ENCODE results near the gene MOGAT3. TPM values are rescaled to one million over a fixed set of nuclear protein-coding genes. Genes with fewer than 3 reads are reported as not detected.

The MOGAT3 gene
- total and polyA plus RNA-seq, 7 experiments from 2014 or later = not detected

GRCh38 chr7:101225650-101226049 lies 24.8 kb upstream of the MOGAT3 start:
- H3K27ac Mint-ChIP-seq = no peak overlapping the region
- CTCF ChIA-PET = no interaction called here
- POLR2A ChIA-PET = no interaction called here

GRCh38 chr7:101223528-101223927 lies 22.7 kb upstream of the MOGAT3 start:
- Mint-ChIP-seq H3K27ac (no peak overlapping the region), H3K27me3 (no peaks in the 10 kb centered on the region), H3K9me3 (no peaks in the 10 kb centered on the region), H3K36me3 (peaks cover 0 to 23% (median 7%) of the 10 kb centered on the region in 5 donors), H3K4me3 (no peak overlapping the region), H3K4me1 (peaks cover 16 to 34% (median 28%) of the 10 kb centered on the region in 7 donors)
- H3K4me1 ChIP-seq (ENCODE audit: control insufficient read depth in 2 of 2, insufficient read depth in 2 of 2, low read length in 2 of 2) = peaks cover 5 to 6% of the 10 kb centered on the region in 2 donors
- H3K4me3 ChIP-seq (ENCODE audit: low read length) = no peak overlapping the region
- intact Hi-C loops (cut with micrococcal nuclease) = no loop called here
- POLR2A ChIA-PET = no interaction called here
- no peak for DNase-seq
- H3K9me3 ChIP-seq (ENCODE audit: control insufficient read depth in 2 of 3, low read length in 3 of 3) = no peaks in the 10 kb centered on the region
- CTCF ChIA-PET = no interaction called here
- ATAC-seq = no peak
- no peaks in the 10 kb centered on the region for H3K27me3 ChIP-seq (ENCODE audit: control insufficient read depth in 2 of 2, insufficient read depth in 2 of 2, low read length in 2 of 2)
- peaks cover 0 to 54% (median 12%) of the 10 kb centered on the region in 3 experiments for H3K36me3 ChIP-seq (ENCODE audit: control insufficient read depth in 2 of 3, insufficient read depth in 3 of 3, low read length in 3 of 3)
- H3K27ac ChIP-seq (ENCODE audit: low read depth, low read length) = no peak overlapping the region

More at GRCh38 chr7:101225650-101226049, 24.8 kb upstream of the MOGAT3 start:
- Mint-ChIP-seq H3K9me3 (no peaks in the 10 kb centered on the region), H3K36me3 (peaks cover 0 to 25% (median 11%) of the 10 kb centered on the region in 5 donors), H3K4me1 (peaks cover 1 to 19% (median 16%) of the 10 kb centered on the region in 7 donors), H3K27me3 (no peaks in the 10 kb centered on the region), H3K4me3 (no peak overlapping the region)
- no peaks in the 10 kb centered on the region for H3K9me3 ChIP-seq (ENCODE audit: control insufficient read depth in 2 of 3, low read length in 3 of 3)
- H3K4me3 ChIP-seq (ENCODE audit: low read length) = no peak overlapping the region
- no peak overlapping the region for H3K27ac ChIP-seq (ENCODE audit: low read depth, low read length)
- peaks cover 0 to 65% (median 12%) of the 10 kb centered on the region in 3 experiments for H3K36me3 ChIP-seq (ENCODE audit: control insufficient read depth in 2 of 3, insufficient read depth in 3 of 3, low read length in 3 of 3)
- H3K27me3 ChIP-seq (ENCODE audit: control insufficient read depth in 2 of 2, insufficient read depth in 2 of 2, low read length in 2 of 2) = no peaks in the 10 kb centered on the region
- no peak for ATAC-seq
- no peaks in the 10 kb centered on the region for H3K4me1 ChIP-seq (ENCODE audit: control insufficient read depth in 2 of 2, insufficient read depth in 2 of 2, low read length in 2 of 2)
- DNase-seq = no peak
- intact Hi-C loops (cut with micrococcal nuclease) = no loop called here

DNA sequence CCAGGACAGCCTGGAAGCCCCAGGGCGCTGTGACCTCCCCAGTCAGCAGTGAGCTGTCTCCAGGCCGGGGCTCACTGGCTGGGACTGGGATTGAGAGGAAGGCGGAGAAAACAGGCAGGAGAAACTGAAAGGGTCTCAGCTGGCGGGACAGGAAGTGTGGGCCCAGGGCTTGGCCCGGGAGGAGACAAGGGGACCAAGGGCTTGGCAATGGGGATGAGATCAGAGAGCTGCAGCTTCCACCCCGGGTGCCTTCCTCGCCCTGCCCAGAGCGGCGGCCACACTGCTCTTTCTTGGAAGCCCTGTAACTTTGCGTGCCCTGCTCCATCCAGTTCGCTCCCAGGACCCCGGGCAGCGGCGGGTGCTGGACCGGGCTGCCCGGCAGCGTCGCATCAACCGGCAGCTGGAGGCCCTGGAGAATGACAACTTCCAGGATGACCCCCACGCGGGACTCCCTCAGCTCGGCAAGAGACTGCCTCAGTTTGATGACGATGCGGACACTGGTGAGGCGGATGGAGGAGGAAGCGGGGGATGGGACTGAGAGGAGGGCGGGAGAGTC lies 21.5 kb upstream of the MOGAT3 start:
- Mint-ChIP-seq H3K36me3 (peaks cover 0 to 23% (median 7%) of the 10 kb centered on the region in 5 donors), H3K9me3 (no peaks in the 10 kb centered on the region), H3K27me3 (no peaks in the 10 kb centered on the region), H3K27ac (no peak overlapping the region), H3K4me3 (no peak overlapping the region), H3K4me1 (peaks cover 18 to 41% (median 34%) of the 10 kb centered on the region in 7 donors)
- ATAC-seq = no peak
- DNase-seq = no peak
- Histone ChIP-seq H3K4me1 (ENCODE audit: control insufficient read depth in 2 of 2, insufficient read depth in 2 of 2, low read length in 2 of 2) (peaks cover 8% of the 10 kb centered on the region in 2 donors), H3K4me3 (ENCODE audit: low read length) (no peak overlapping the region), H3K27ac (ENCODE audit: low read depth, low read length) (no peak overlapping the region), H3K27me3 (ENCODE audit: control insufficient read depth in 2 of 2, insufficient read depth in 2 of 2, low read length in 2 of 2) (no peaks in the 10 kb centered on the region), H3K36me3 (ENCODE audit: control insufficient read depth in 2 of 3, insufficient read depth in 3 of 3, low read length in 3 of 3) (peaks cover 0 to 54% (median 12%) of the 10 kb centered on the region in 3 experiments), H3K9me3 (ENCODE audit: control insufficient read depth in 2 of 3, low read length in 3 of 3) (no peaks in the 10 kb centered on the region)
- ChIA-PET POLR2A (interaction anchor here (0.7 to 1.3 kb wide), 2 partner anchors 8 to 11 kb away, joined by 4 read pairs; no protein-coding TSS in a partner anchor), CTCF (interaction anchor here (0.8 kb wide), 1 partner anchor 22 kb away, joined by 3 read pairs; no protein-coding TSS in a partner anchor)
- intact Hi-C loops (cut with micrococcal nuclease) = no loop called here

DNA sequence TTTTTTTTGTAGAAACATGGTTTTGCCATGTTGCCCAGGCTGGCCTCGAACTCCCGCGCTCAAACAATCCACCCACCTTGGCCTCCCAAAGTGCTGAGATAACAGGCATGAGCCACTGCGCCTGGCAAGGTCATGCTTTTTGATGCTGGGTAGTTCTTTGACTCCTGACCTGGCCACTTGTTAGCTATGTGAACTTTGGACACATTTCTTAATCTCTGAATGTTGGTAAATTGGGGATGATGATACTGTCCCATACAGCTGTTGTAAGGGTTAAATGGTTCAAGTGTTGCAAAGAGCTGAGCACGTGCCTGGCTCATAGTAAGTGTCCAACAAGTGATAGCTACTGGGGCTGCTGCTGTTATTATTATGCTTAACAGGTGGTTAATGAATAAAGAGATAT lies 19.5 kb upstream of the MOGAT3 start:
- DNase-seq = no peak
- Histone ChIP-seq H3K27me3 (ENCODE audit: control insufficient read depth in 2 of 2, insufficient read depth in 2 of 2, low read length in 2 of 2) (no peaks in the 10 kb centered on the region), H3K27ac (ENCODE audit: low read depth, low read length) (no peak overlapping the region), H3K4me3 (ENCODE audit: low read length) (no peak overlapping the region), H3K36me3 (ENCODE audit: control insufficient read depth in 2 of 3, insufficient read depth in 3 of 3, low read length in 3 of 3) (peaks cover 0 to 44% (median 10%) of the 10 kb centered on the region in 3 experiments), H3K4me1 (ENCODE audit: control insufficient read depth in 2 of 2, insufficient read depth in 2 of 2, low read length in 2 of 2) (peaks cover 15% of the 10 kb centered on the region in 2 donors), H3K9me3 (ENCODE audit: control insufficient read depth in 2 of 3, low read length in 3 of 3) (no peaks in the 10 kb centered on the region)
- Mint-ChIP-seq H3K9me3 (no peaks in the 10 kb centered on the region), H3K36me3 (peaks cover 0 to 28% (median 7%) of the 10 kb centered on the region in 5 donors), H3K27ac (peak overlapping the region in 1 of 9 donors; percentile 13), H3K27me3 (no peaks in the 10 kb centered on the region), H3K4me1 (peaks cover 27 to 53% (median 46%) of the 10 kb centered on the region in 7 donors), H3K4me3 (peak overlapping the region in 8 of 10 donors; percentile 8 to 64 (median 50))
- ATAC-seq = no peak
- ChIA-PET CTCF (no interaction called here), POLR2A (interaction anchor here (1.0 to 1.8 kb wide), 3 partner anchors 21 to 29 kb away, joined by 3 to 5 read pairs (median 4); no protein-coding TSS in a partner anchor)
- intact Hi-C loops (cut with micrococcal nuclease) = no loop called here

GRCh38 chr7:101218236-101219125 lies 17.6 kb upstream of the MOGAT3 start:
- intact Hi-C loops (cut with micrococcal nuclease) = loop anchor here (1.0 to 5.0 kb wide), 9 partner anchors 26 to 1144 kb away; partner anchors contain the start of genes AP1S1 (in 2 of the 2), IFT22 (in 2 of the 2), VGF (in 2 of the 2) and MEPCE (in 1 of the 2)

More at GRCh38 chr7:101218236-101219125, 17.6 kb upstream of the MOGAT3 start:
- POLR2A ChIA-PET = interaction anchor here (0.6 to 3.2 kb wide), 16 partner anchors 8 to 1016 kb away, joined by 3 to 61 read pairs (median 5); partner anchors contain the start of genes FBXO24, FIS1, IFT22 and LRCH4
- peak overlapping the region; percentile 89 to 97 (median 96) for H3K4me3 Mint-ChIP-seq
- Histone ChIP-seq H3K27me3 (ENCODE audit: control insufficient read depth in 2 of 2, insufficient read depth in 2 of 2, low read length in 2 of 2) (no peaks in the 10 kb centered on the region), H3K9me3 (ENCODE audit: control insufficient read depth in 2 of 3, low read length in 3 of 3) (no peaks in the 10 kb centered on the region), H3K4me3 (ENCODE audit: low read length) (peak overlapping the region; percentile 70), H3K36me3 (ENCODE audit: control insufficient read depth in 2 of 3, insufficient read depth in 3 of 3, low read length in 3 of 3) (peaks cover 0 to 32% (median 0%) of the 10 kb centered on the region in 3 experiments), H3K4me1 (ENCODE audit: control insufficient read depth in 2 of 2, insufficient read depth in 2 of 2, low read length in 2 of 2) (peaks cover 15% of the 10 kb centered on the region in 2 donors), H3K27ac (ENCODE audit: low read depth, low read length) (peak overlapping the region; percentile 87)
- no peaks in the 10 kb centered on the region for H3K9me3 Mint-ChIP-seq
- DNase-seq = no peak
- ATAC-seq = no peak
- peak overlapping the region; percentile 88 to 96 (median 93) for H3K27ac Mint-ChIP-seq
- no peaks in the 10 kb centered on the region for H3K27me3 Mint-ChIP-seq
- peaks cover 0 to 22% (median 0%) of the 10 kb centered on the region in 5 donors for H3K36me3 Mint-ChIP-seq
- H3K4me1 Mint-ChIP-seq = peaks cover 27 to 54% (median 46%) of the 10 kb centered on the region in 7 donors
- CTCF ChIA-PET = interaction anchor here (1.1 to 3.5 kb wide), 5 partner anchors 14 to 135 kb away, joined by 3 to 30 read pairs (median 7); partner anchors contain the start of gene FIS1

Data from naive thymus-derived CD4-positive, alpha-beta T cell (primary cell).